ENCODE measurements around the gene ACOT6.
"Not testable (repeated sequence)": the region's sequence is repeated elsewhere in the genome, so short reads cannot be mapped to it uniquely, and the experiment has no call there.

The ACOT6 gene

GRCh38 chr14:73612339-73613045, at the start of gene ACOT6:
Gene ACOT6, plus strand, starts transcription at chr14:73612517. Its CDS starts 55 bp downstream, at chr14:73612572.
- DNase-seq, result peak; percentile 66 to 69

- not testable (repeated sequence) for DNase-seq
Observed at GRCh38 chr14:73562696-73563095, 49.6 kb upstream of the ACOT6 start.

- DNase-seq, result not testable (repeated sequence)
Observed at GRCh38 chr14:73566431-73566830, 45.9 kb upstream of the ACOT6 start.

- DNase-seq, result not testable (repeated sequence)
Observed at GRCh38 chr14:73566935-73567334, 45.4 kb upstream of the ACOT6 start.

- DNase-seq, result no peak
Observed at GRCh38 chr14:73567358-73567757, 45.0 kb upstream of the ACOT6 start.

GRCh38 chr14:73567951-73568885, 44.1 kb upstream of the ACOT6 start:
- no peak for DNase-seq

GRCh38 chr14:73568886-73569184, 43.5 kb upstream of the ACOT6 start:
- DNase-seq, result not testable (repeated sequence)

GRCh38 chr14:73569185-73569958, 42.9 kb upstream of the ACOT6 start, which contains the start of gene ACOT2:
Gene ACOT2, plus strand, starts transcription at chr14:73569213. Its CDS starts 28 bp downstream, at chr14:73569241.
- DNase-seq, result peak; percentile 77 to 78

GRCh38 chr14:73570913-73571312, 41.4 kb upstream of the ACOT6 start:
- peak; percentile 68 to 77 for DNase-seq

- DNase-seq, result not testable (repeated sequence)
Observed at GRCh38 chr14:73573034-73573433, 39.3 kb upstream of the ACOT6 start.

- DNase-seq, result not testable (repeated sequence)
Observed at GRCh38 chr14:73573740-73574139, 38.6 kb upstream of the ACOT6 start.

GRCh38 chr14:73574251-73574650, 38.1 kb upstream of the ACOT6 start:
- DNase-seq, result not testable (repeated sequence)

GRCh38 chr14:73576391-73576790, 35.9 kb upstream of the ACOT6 start:
- no peak for DNase-seq

GRCh38 chr14:73577214-73577613, 35.1 kb upstream of the ACOT6 start:
- not testable (repeated sequence) for DNase-seq

- not testable (repeated sequence) for DNase-seq
Observed at GRCh38 chr14:73582102-73582979, 30.0 kb upstream of the ACOT6 start.

- DNase-seq, result no peak
Observed at GRCh38 chr14:73588695-73589094, 23.6 kb upstream of the ACOT6 start.

- DNase-seq, result no peak
Observed at GRCh38 chr14:73589116-73589515, 23.2 kb upstream of the ACOT6 start.

- DNase-seq, result not testable (repeated sequence)
Observed at GRCh38 chr14:73590673-73591004, 21.7 kb upstream of the ACOT6 start.

GRCh38 chr14:73591690-73592449, 20.4 kb upstream of the ACOT6 start, which contains the start of gene ACOT4:
Gene ACOT4, plus strand, starts transcription at chr14:73591873. Its CDS starts 87 bp downstream, at chr14:73591960.
- DNase-seq, result peak; percentile 49 to 58

- DNase-seq, result no peak
Observed at GRCh38 chr14:73594491-73594890, 17.8 kb upstream of the ACOT6 start.

- DNase-seq, result no peak
Observed at GRCh38 chr14:73599499-73599898, 12.8 kb upstream of the ACOT6 start.
